SU-DHL-6 (cell line): ENCODE data around the gene B3GLCT.

ENCODE experiments used
- H2AFZ ChIP-seq: fragments of 200-600 bp; sonication (generic); 2 replicates; pipeline ENCODE4 v1.6.1; 2014; ENCODE audit warnings: low read depth, mild to moderate bottlenecking, moderate library complexity, mixed read lengths, antibody characterized with exemption, low read length; ENCODE audit not compliant: severe bottlenecking
- H3F3A ChIP-seq: fragments of 200-600 bp; shearing (Covaris generic); 2 replicates; pipeline ENCODE4 v1.6.0; 2016; ENCODE audit warnings: antibody characterized with exemption, mild to moderate bottlenecking; ENCODE audit not compliant: insufficient read depth
- H3K27ac ChIP-seq: fragments of 200-600 bp; sonication (generic); 2 replicates; pipeline ENCODE4 v1.5.1; 2016; ENCODE audit warnings: low read depth, mild to moderate bottlenecking, low read length, moderate library complexity, mixed read lengths
- H3K27me3 ChIP-seq: fragments of 200-600 bp; sonication (generic), shearing (Covaris generic); 2 replicates; pipeline ENCODE4 v1.6.0; 2014; ENCODE audit warnings: mild to moderate bottlenecking, low read length
- H3K36me3 ChIP-seq: fragments of 200-600 bp; sonication (generic); 2 replicates; pipeline ENCODE4 v1.6.1; 2014; ENCODE audit warnings: mild to moderate bottlenecking, low read length, mixed read lengths
- H3K4me2 ChIP-seq: fragments of 300-600, 200-600 bp; shearing (Covaris generic), sonication (generic); 2 replicates; pipeline ENCODE4 v1.6.0; 2014; ENCODE audit warnings: low read length, low read depth, mild to moderate bottlenecking; ENCODE audit not compliant: poor library complexity, severe bottlenecking
- H3K4me3 ChIP-seq: fragments of 200-600 bp; sonication (generic); 2 replicates; pipeline ENCODE4 v1.5.1; 2014; ENCODE audit warnings: antibody characterized with exemption, low read length, mild to moderate bottlenecking, mixed read lengths; ENCODE audit not compliant: insufficient read depth, poor library complexity, severe bottlenecking
- H3K79me2 ChIP-seq: fragments of 200-600 bp; sonication (generic); 2 replicates; pipeline ENCODE4 v1.6.1; 2014; ENCODE audit warnings: mild to moderate bottlenecking, low read length, moderate library complexity; ENCODE audit not compliant: insufficient read depth
- H3K9ac ChIP-seq: fragments of 200-600 bp; sonication (generic); 2 replicates; pipeline ENCODE4 v1.7.0; 2014; ENCODE audit warnings: mild to moderate bottlenecking, low read length
- H3K9me2 ChIP-seq: fragments of 200-600 bp; sonication (generic); replicated peaks from 2 replicates; pipeline ENCODE4 v1.6.1; 2014; ENCODE audit warnings: low read length; ENCODE audit not compliant: insufficient read depth
- H3K9me3 ChIP-seq: fragments of 200-600 bp; sonication (generic); 2 replicates; pipeline ENCODE4 v1.6.1; 2014; ENCODE audit warnings: low read length, mixed read lengths; ENCODE audit not compliant: insufficient read depth
- H4K20me1 ChIP-seq: fragments of 200-600 bp; sonication (generic); 2 replicates; pipeline ENCODE4 v1.6.1; 2014; ENCODE audit warnings: low read depth, mild to moderate bottlenecking, antibody characterized with exemption, low read length, moderate library complexity, mixed read lengths
- EZH2phosphoT487 ChIP-seq: fragments of 200-600 bp; sonication (generic), shearing (Covaris generic); conservative IDR thresholded peaks from 2 replicates; pipeline ENCODE4 v1.6.1; 2018; ENCODE audit warnings: mild to moderate bottlenecking, antibody characterized with exemption, low read length, moderate library complexity, mixed read lengths
- TF ChIP-seq, protein P1 (sequence below): fragments of 200-600 bp; sonication (generic); IDR thresholded peaks from one replicate; pipeline ENCODE4 v1.5.1; 2017; ENCODE audit warnings: antibody characterized with exemption, mild to moderate bottlenecking, low read length, moderate library complexity; ENCODE audit not compliant: insufficient read depth, poor library complexity, severe bottlenecking

The B3GLCT gene

GRCh38 chr13:31172001-31172400 is 27.8 kb upstream of the B3GLCT start:
- H4K20me1 ChIP-seq = no peaks in the 10 kb centered on the region
- H2AFZ ChIP-seq = no peak overlapping the region
- no peaks in the 10 kb centered on the region for H3K36me3 ChIP-seq
- no peaks in the 10 kb centered on the region for H3K79me2 ChIP-seq
- no peaks in the 10 kb centered on the region for H3F3A ChIP-seq
- H3K9me2 ChIP-seq = no peaks in the 10 kb centered on the region
- no peaks in the 10 kb centered on the region for H3K27me3 ChIP-seq
- no peak overlapping the region for H3K9ac ChIP-seq
- H3K4me2 ChIP-seq = no peak overlapping the region
- no peak for TF ChIP-seq EZH2phosphoT487
- TF ChIP-seq, protein P1, sequence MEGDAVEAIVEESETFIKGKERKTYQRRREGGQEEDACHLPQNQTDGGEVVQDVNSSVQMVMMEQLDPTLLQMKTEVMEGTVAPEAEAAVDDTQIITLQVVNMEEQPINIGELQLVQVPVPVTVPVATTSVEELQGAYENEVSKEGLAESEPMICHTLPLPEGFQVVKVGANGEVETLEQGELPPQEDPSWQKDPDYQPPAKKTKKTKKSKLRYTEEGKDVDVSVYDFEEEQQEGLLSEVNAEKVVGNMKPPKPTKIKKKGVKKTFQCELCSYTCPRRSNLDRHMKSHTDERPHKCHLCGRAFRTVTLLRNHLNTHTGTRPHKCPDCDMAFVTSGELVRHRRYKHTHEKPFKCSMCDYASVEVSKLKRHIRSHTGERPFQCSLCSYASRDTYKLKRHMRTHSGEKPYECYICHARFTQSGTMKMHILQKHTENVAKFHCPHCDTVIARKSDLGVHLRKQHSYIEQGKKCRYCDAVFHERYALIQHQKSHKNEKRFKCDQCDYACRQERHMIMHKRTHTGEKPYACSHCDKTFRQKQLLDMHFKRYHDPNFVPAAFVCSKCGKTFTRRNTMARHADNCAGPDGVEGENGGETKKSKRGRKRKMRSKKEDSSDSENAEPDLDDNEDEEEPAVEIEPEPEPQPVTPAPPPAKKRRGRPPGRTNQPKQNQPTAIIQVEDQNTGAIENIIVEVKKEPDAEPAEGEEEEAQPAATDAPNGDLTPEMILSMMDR = no peak
- H3K4me3 ChIP-seq = no peak overlapping the region
- no peaks in the 10 kb centered on the region for H3K9me3 ChIP-seq
- H3K27ac ChIP-seq = no peak overlapping the region

DNA sequence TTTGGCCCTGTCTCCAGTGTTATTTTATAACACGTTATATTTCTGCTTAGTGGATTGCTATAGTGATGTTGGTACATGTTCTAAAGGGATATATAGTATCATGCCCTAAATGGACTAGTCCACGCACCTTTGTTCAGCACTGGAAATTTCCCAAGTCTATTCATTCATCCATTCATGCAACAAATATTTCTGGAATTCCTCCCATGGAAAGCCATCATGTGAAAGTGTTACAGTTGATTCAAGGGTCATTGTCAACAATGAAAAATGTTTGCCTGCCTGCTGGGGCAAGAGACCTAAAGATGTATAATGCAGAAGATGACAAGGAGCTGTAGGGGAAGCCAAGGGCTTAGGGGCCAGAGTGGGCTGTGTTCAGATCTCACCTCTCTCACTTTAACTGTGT is 27.2 kb upstream of the B3GLCT start:
- Histone ChIP-seq H3K9ac (no peak overlapping the region), H2AFZ (no peak overlapping the region), H3K79me2 (no peaks in the 10 kb centered on the region), H3K4me2 (no peak overlapping the region), H3K36me3 (no peaks in the 10 kb centered on the region), H3F3A (no peaks in the 10 kb centered on the region), H3K4me3 (no peak overlapping the region), H3K9me3 (no peaks in the 10 kb centered on the region), H3K27me3 (no peaks in the 10 kb centered on the region), H4K20me1 (no peaks in the 10 kb centered on the region), H3K27ac (no peak overlapping the region), H3K9me2 (no peaks in the 10 kb centered on the region)
- TF ChIP-seq, protein P1 = no peak
- TF ChIP-seq EZH2phosphoT487 = no peak

GRCh38 chr13:31174018-31174417 is 25.8 kb upstream of the B3GLCT start:
- no peak overlapping the region for H2AFZ ChIP-seq
- TF ChIP-seq EZH2phosphoT487 = no peak
- TF ChIP-seq, protein P1 = no peak
- no peaks in the 10 kb centered on the region for H3K9me2 ChIP-seq
- no peak overlapping the region for H3K4me3 ChIP-seq
- H3K79me2 ChIP-seq = no peaks in the 10 kb centered on the region
- H3K9me3 ChIP-seq = no peaks in the 10 kb centered on the region
- H4K20me1 ChIP-seq = no peaks in the 10 kb centered on the region
- no peak overlapping the region for H3K27ac ChIP-seq
- no peak overlapping the region for H3K9ac ChIP-seq
- no peaks in the 10 kb centered on the region for H3K36me3 ChIP-seq
- H3F3A ChIP-seq = no peaks in the 10 kb centered on the region
- no peaks in the 10 kb centered on the region for H3K27me3 ChIP-seq
- H3K4me2 ChIP-seq = no peak overlapping the region
